SKM-1 (cell line): ENCODE results near the gene KRTAP12-1.

Source experiments
- DNase-seq: peaks from one replicate; lab custom pipeline; 2025; ENCODE audit not compliant: unreplicated experiment; lab: John Stamatoyannopoulos, UW

KRTAP12-1 gene

GRCh38 chr21:44711327-44712202, 29.6 kb upstream of the KRTAP12-1 start, which contains the start of gene TSPEAR:
TSS of gene TSPEAR (minus strand) at chr21:44711572. CDS start at chr21:44711514, 58 bp downstream.
- DNase-seq = no peak

GRCh38 chr21:44710756-44711326, 28.9 kb upstream of the KRTAP12-1 start:
- DNase-seq = no peak

GRCh38 chr21:44710294-44710665, 28.3 kb upstream of the KRTAP12-1 start:
- DNase-seq = no peak

- no peak for DNase-seq
Observed at GRCh38 chr21:44709426-44710293, 27.7 kb upstream of the KRTAP12-1 start.

GRCh38 chr21:44708866-44709425, 27.0 kb upstream of the KRTAP12-1 start:
- no peak for DNase-seq

GRCh38 chr21:44708213-44708865, 26.4 kb upstream of the KRTAP12-1 start:
- no peak for DNase-seq

- no peak for DNase-seq
Observed at GRCh38 chr21:44706706-44707581, 25.0 kb upstream of the KRTAP12-1 start.

GRCh38 chr21:44706026-44706705, 24.2 kb upstream of the KRTAP12-1 start:
- no peak for DNase-seq

GRCh38 chr21:44704636-44705001, 22.7 kb upstream of the KRTAP12-1 start:
- DNase-seq = no peak

GRCh38 chr21:44703731-44704635, 22.0 kb upstream of the KRTAP12-1 start:
- DNase-seq = no peak

- DNase-seq = no peak
Observed at GRCh38 chr21:44702973-44703730, 21.2 kb upstream of the KRTAP12-1 start.

- no peak for DNase-seq
Observed at GRCh38 chr21:44702111-44702972, 20.4 kb upstream of the KRTAP12-1 start.

- no peak for DNase-seq
Observed at GRCh38 chr21:44701541-44701940, 19.6 kb upstream of the KRTAP12-1 start.

GRCh38 chr21:44701023-44701400, 19.0 kb upstream of the KRTAP12-1 start:
- DNase-seq = no peak

GRCh38 chr21:44700101-44701022, 18.4 kb upstream of the KRTAP12-1 start:
- no peak for DNase-seq
